Smooth muscle cell (in vitro differentiated cells): ENCODE data around the gene CTSE. TPM values are rescaled to one million over a fixed set of nuclear protein-coding genes. Genes with fewer than 3 reads are reported as not detected.

Experiments
- DNase-seq: peaks from one replicate; lab custom pipeline; 2025; ENCODE audit not compliant: unreplicated experiment; lab: John Stamatoyannopoulos, UW
- H2AFZ ChIP-seq: fragments of 200-600 bp; sonication (generic); 2 replicates; pipeline ENCODE4 v1.6.0; 2016; ENCODE audit warnings: antibody characterized with exemption, low read depth, mild to moderate bottlenecking
- H3F3A ChIP-seq: fragments of 200-600 bp; sonication (generic); 2 replicates; pipeline ENCODE4 v1.6.0; 2017; ENCODE audit warnings: antibody characterized with exemption, low read depth
- H3K27ac ChIP-seq: fragments of 200-600 bp; sonication (generic); 2 replicates; pipeline ENCODE4 v1.5.1; 2016; ENCODE audit warnings: low read depth, mild to moderate bottlenecking
- H3K27me3 ChIP-seq: fragments of 200-600 bp; sonication (generic); 2 replicates; pipeline ENCODE4 v1.6.1; 2016; ENCODE audit warnings: low read depth, mild to moderate bottlenecking
- H3K36me3 ChIP-seq: fragments of 200-600 bp; sonication (generic); 2 replicates; pipeline ENCODE4 v1.5.1; 2016; ENCODE audit warnings: low read depth
- H3K4me1 ChIP-seq: fragments of 200-600 bp; sonication (generic); 2 replicates; pipeline ENCODE4 v1.5.1; 2016; ENCODE audit warnings: low read depth
- H3K4me2 ChIP-seq: fragments of 200-600 bp; sonication (generic); 2 replicates; pipeline ENCODE4 v1.6.0; 2016; ENCODE audit warnings: mild to moderate bottlenecking
- H3K4me3 ChIP-seq: fragments of 200-600 bp; sonication (generic); 2 replicates; pipeline ENCODE4 v1.5.1; 2016; ENCODE audit warnings: mild to moderate bottlenecking
- H3K79me2 ChIP-seq: fragments of 200-600 bp; sonication (generic); 2 replicates; pipeline ENCODE4 v1.6.0; 2016; ENCODE audit warnings: low read depth, mild to moderate bottlenecking
- H3K9ac ChIP-seq: fragments of 200-600 bp; sonication (generic); 2 replicates; pipeline ENCODE4 v1.6.0; 2016; ENCODE audit warnings: low read depth
- H3K9me3 ChIP-seq: fragments of 200-600 bp; sonication (generic); replicated peaks from 2 replicates; pipeline ENCODE4 v1.5.1; 2016; ENCODE audit warnings: low read depth
- H4K20me1 ChIP-seq: fragments of 200-600 bp; sonication (generic); 2 replicates; pipeline ENCODE4 v1.6.0; 2016; ENCODE audit warnings: low read depth
- CTCF ChIP-seq: fragments of 200-600 bp; sonication (generic); IDR thresholded peaks from 2 replicates; pipeline ENCODE4 v1.5.1; 2017; ENCODE audit warnings: borderline replicate concordance, mild to moderate bottlenecking, antibody characterized with exemption; ENCODE audit not compliant: insufficient read depth, poor library complexity, severe bottlenecking
- WGBS: methylation state at CpG from one replicate; pipeline ENCODE4 v1.1.7; 2016; ENCODE audit warnings: low lambda C conversion rate; 5-methylcytosine and 5-hydroxymethylcytosine counted together
- polyA plus RNA-seq: library from polyadenylated mRNA; unstranded; fragments of >200 nt; fragmentation: Nextera tagmentation; extraction: Ambion mirVana; gene quantifications from 2 replicates; pipeline ENCODE4 v1.2.1, GENCODE V29; 2016
- total RNA-seq: library from RNA; depleted of rRNA; stranded (reverse); fragments of >200 nt; gene quantifications from 2 replicates; pipeline ENCODE4 v1.2.3, GENCODE V29; 2014

CTSE gene
- total and polyA plus RNA-seq, 2 experiments from 2014 or later = not detected

GRCh38 chr1:205974712-205975111 is 49.0 kb downstream of the CTSE start:
- no peaks in the 10 kb centered on the region for H3K9me3 ChIP-seq
- H3F3A ChIP-seq = no peaks in the 10 kb centered on the region
- H3K79me2 ChIP-seq = no peaks in the 10 kb centered on the region
- no peaks in the 10 kb centered on the region for H3K27me3 ChIP-seq
- H3K4me2 ChIP-seq = no peak overlapping the region
- H3K36me3 ChIP-seq = no peaks in the 10 kb centered on the region
- H3K9ac ChIP-seq = no peak overlapping the region
- no peak overlapping the region for H2AFZ ChIP-seq
- no peaks in the 10 kb centered on the region for H4K20me1 ChIP-seq
- no peak for TF ChIP-seq CTCF
- 98% methylated on average over 3 of the region's 3 CpGs for WGBS
- H3K27ac ChIP-seq = no peak overlapping the region
- no peak overlapping the region for H3K4me3 ChIP-seq
- no peak for DNase-seq
- H3K4me1 ChIP-seq = peaks cover 7% of the 10 kb centered on the region

GRCh38 chr1:205973377-205974232 is 50.1 kb downstream of the CTSE start:
- Histone ChIP-seq H3K27me3 (no peaks in the 10 kb centered on the region), H3K36me3 (no peaks in the 10 kb centered on the region), H3K79me2 (no peaks in the 10 kb centered on the region), H3K4me1 (peaks cover 7% of the 10 kb centered on the region), H3K27ac (no peak overlapping the region), H2AFZ (no peak overlapping the region), H4K20me1 (no peaks in the 10 kb centered on the region), H3K9me3 (no peaks in the 10 kb centered on the region), H3F3A (no peaks in the 10 kb centered on the region), H3K4me2 (no peak overlapping the region), H3K4me3 (no peak overlapping the region), H3K9ac (no peak overlapping the region)
- DNase-seq = no peak
- TF ChIP-seq CTCF = no peak
- WGBS = 98% methylated on average over 8 of the region's 8 CpGs

- TF ChIP-seq CTCF = no peak
- Histone ChIP-seq H3K36me3 (no peaks in the 10 kb centered on the region), H3K9me3 (no peaks in the 10 kb centered on the region), H3K4me1 (peaks cover 7% of the 10 kb centered on the region), H3K27me3 (no peaks in the 10 kb centered on the region), H3K79me2 (no peaks in the 10 kb centered on the region), H3F3A (no peaks in the 10 kb centered on the region), H3K4me2 (no peak overlapping the region), H4K20me1 (no peaks in the 10 kb centered on the region), H2AFZ (no peak overlapping the region), H3K4me3 (no peak overlapping the region), H3K27ac (no peak overlapping the region), H3K9ac (no peak overlapping the region)
- 81% methylated on average over 11 of the region's 11 CpGs for WGBS
- no peak for DNase-seq
Observed at GRCh38 chr1:205972491-205973168, 51.1 kb downstream of the CTSE start.
